H1 (cell line): ENCODE measurements around the gene FSD1.

ENCODE experiments used
- CHD1 ChIP-seq: IDR thresholded peaks from 2 replicates; pipeline ENCODE4 v1.6.1; 2012; ENCODE audit warnings: low read depth, low read length, improper control_type of control experiment
- CHD2 ChIP-seq: IDR thresholded peaks from 2 replicates; pipeline ENCODE4 v1.6.1; 2012; ENCODE audit warnings: low read length, improper control_type of control experiment
- CREB1 ChIP-seq: IDR thresholded peaks from 2 replicates; pipeline ENCODE4 v1.6.1; 2012; ENCODE audit warnings: inconsistent platforms
- EP300 ChIP-seq, 2 experiments: IDR thresholded peaks; 1 replicate in 1 of 2; 2 replicates in 1 of 2; pipeline ENCODE4 v1.6.1; 2011 to 2012; ENCODE audit warnings: low read depth in 2 of 2, low read length in 2 of 2, mild to moderate bottlenecking in 2 of 2, borderline replicate concordance in 1 of 2, inconsistent platforms in 1 of 2, moderate library complexity in 1 of 2
- EZH2 ChIP-seq: fragments of 200-600 bp; sonication (generic); IDR thresholded peaks from 2 replicates; pipeline ENCODE4 v1.7.1; 2012; ENCODE audit warnings: low read depth, mild to moderate bottlenecking, moderate library complexity, low read length, inconsistent platforms; ENCODE audit not compliant: severe bottlenecking
- POLR2A ChIP-seq, 2 experiments: IDR thresholded peaks; 1 replicate in 1 of 2; 2 replicates in 1 of 2; pipeline ENCODE4 v1.6.1; 2011; ENCODE audit warnings: low read depth in 2 of 2, low read length in 2 of 2, mild to moderate bottlenecking in 2 of 2; ENCODE audit errors: control extremely low read depth in 1 of 2
- RNF2 ChIP-seq: fragments of 200-900, 300-1000 bp; sonication (generic); IDR thresholded peaks from 2 replicates; pipeline ENCODE4 v1.7.1; 2016; ENCODE audit warnings: borderline replicate concordance, low read depth, mild to moderate bottlenecking, antibody characterized with exemption, low read length; ENCODE audit not compliant: poor library complexity, severe bottlenecking; ENCODE audit errors: missing control alignments
- SAP30 ChIP-seq: fragments of 300-600 bp; sonication (generic); IDR thresholded peaks from 2 replicates; pipeline ENCODE4 v1.7.1; 2012; ENCODE audit warnings: low read length, moderate library complexity, mild to moderate bottlenecking, inconsistent platforms; ENCODE audit not compliant: insufficient read depth, insufficient replicate concordance
- TAF1 ChIP-seq: IDR thresholded peaks from 2 replicates; pipeline ENCODE4 v1.6.1; 2011; ENCODE audit warnings: mild to moderate bottlenecking, low read depth, low read length
- TF ChIP-seq, protein P1 (sequence below), 3 experiments: IDR thresholded peaks; 1 replicate in 2 of 3; 2 replicates in 1 of 3; pipeline versions ENCODE4 v1.5.1 to v1.6.1; 2011; ENCODE audit warnings: low read length in 3 of 3, mild to moderate bottlenecking in 3 of 3, inconsistent platforms in 2 of 3, low read depth in 1 of 3, moderate library complexity in 1 of 3; ENCODE audit not compliant: insufficient read depth in 1 of 3; ENCODE audit errors: control extremely low read depth in 1 of 3
- TF ChIP-seq, protein P2 (sequence below): IDR thresholded peaks from 2 replicates; pipeline ENCODE4 v1.6.1; 2011; ENCODE audit warnings: low read depth, mild to moderate bottlenecking, low read length; ENCODE audit not compliant: insufficient read depth
- TF ChIP-seq, protein P3 (sequence below): IDR thresholded peaks from 2 replicates; pipeline ENCODE4 v1.6.1; 2012; ENCODE audit warnings: inconsistent platforms

DNA sequence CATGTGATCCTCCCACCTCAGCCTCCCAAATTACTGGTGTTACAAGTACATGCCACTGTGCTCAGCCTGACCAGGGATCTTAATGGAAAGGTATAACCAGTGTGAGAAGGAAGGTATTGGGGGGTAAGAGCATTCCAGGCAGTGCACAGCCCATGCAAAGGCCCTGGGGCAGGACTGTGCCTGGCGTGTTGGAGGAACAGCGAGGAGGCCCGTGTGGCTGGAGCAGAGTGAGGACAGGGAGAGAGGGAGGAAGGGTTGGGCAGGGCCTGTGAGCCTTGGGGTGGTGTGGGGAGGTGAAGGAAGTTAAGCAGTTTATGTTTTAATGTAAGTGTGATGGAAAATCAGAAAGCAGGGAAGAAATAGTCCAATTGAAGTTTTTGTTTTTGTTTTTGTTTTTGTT, 3.8 kb upstream of the FSD1 start:
- no peak for TF ChIP-seq CHD1
- TF ChIP-seq POLR2A (IDR thresholded peaks at IDR 0.05; ENCODE audit: control extremely low read depth in 1 of 2, low read depth in 2 of 2, low read length in 2 of 2) = no peak
- TF ChIP-seq EZH2 = no peak
- TF ChIP-seq EP300 (IDR thresholded peaks at IDR 0.05; ENCODE audit: borderline replicate concordance in 1 of 2, low read depth in 2 of 2, low read length in 2 of 2) = no peak
- TF ChIP-seq, protein P1, sequence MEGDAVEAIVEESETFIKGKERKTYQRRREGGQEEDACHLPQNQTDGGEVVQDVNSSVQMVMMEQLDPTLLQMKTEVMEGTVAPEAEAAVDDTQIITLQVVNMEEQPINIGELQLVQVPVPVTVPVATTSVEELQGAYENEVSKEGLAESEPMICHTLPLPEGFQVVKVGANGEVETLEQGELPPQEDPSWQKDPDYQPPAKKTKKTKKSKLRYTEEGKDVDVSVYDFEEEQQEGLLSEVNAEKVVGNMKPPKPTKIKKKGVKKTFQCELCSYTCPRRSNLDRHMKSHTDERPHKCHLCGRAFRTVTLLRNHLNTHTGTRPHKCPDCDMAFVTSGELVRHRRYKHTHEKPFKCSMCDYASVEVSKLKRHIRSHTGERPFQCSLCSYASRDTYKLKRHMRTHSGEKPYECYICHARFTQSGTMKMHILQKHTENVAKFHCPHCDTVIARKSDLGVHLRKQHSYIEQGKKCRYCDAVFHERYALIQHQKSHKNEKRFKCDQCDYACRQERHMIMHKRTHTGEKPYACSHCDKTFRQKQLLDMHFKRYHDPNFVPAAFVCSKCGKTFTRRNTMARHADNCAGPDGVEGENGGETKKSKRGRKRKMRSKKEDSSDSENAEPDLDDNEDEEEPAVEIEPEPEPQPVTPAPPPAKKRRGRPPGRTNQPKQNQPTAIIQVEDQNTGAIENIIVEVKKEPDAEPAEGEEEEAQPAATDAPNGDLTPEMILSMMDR (IDR thresholded peaks at IDR 0.05; ENCODE audit: control extremely low read depth in 1 of 3, insufficient read depth in 1 of 3, low read depth in 1 of 3, low read length in 3 of 3) = no peak
- TF ChIP-seq, protein P2, sequence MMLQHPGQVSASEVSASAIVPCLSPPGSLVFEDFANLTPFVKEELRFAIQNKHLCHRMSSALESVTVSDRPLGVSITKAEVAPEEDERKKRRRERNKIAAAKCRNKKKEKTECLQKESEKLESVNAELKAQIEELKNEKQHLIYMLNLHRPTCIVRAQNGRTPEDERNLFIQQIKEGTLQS = no peak
- TF ChIP-seq TAF1 = no peak
- no peak for TF ChIP-seq CHD2
- no peak for TF ChIP-seq RNF2
- TF ChIP-seq, protein P3, sequence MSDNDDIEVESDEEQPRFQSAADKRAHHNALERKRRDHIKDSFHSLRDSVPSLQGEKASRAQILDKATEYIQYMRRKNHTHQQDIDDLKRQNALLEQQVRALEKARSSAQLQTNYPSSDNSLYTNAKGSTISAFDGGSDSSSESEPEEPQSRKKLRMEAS = no peak
- no peak for TF ChIP-seq SAP30
- no peak for TF ChIP-seq CREB1
